ENCODE data around the gene MAPT. TPM values are rescaled to one million over a fixed set of nuclear protein-coding genes. Genes with fewer than 3 reads are reported as not detected.

The MAPT gene
- total RNA-seq, 1 donor from 2014 or later, result 1.1 TPM

DNA sequence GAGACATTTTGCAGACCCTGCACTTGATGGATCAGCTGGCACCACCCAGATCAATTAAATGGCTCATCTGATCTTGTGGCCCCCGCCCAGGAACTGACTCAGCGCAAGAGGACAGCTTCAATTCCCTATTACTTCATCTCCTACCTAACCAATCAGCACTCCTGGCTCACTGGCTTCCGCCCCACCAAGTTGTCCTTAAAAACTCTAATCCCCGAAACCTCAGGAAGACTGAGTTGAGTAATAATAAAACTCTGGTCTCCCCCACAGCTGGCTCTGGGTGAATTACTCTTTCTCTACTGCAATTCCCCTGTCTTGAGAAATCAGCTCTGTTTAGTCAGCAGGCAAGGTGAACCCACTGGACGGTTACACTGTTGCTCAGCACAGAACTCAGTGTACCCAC, 26.1 kb upstream of the MAPT start:
- Mint-ChIP-seq H3K4me1 (ENCODE audit: low read depth) (peaks cover 14% of the 10 kb centered on the region), H3K36me3 (ENCODE audit: low read depth) (no peaks in the 10 kb centered on the region), H3K4me3 (ENCODE audit: low read depth) (no peak overlapping the region), H3K27me3 (ENCODE audit: low read depth) (peaks cover 12% of the 10 kb centered on the region), H3K27ac (no peak overlapping the region), H3K9me3 (no peaks in the 10 kb centered on the region)
- intact Hi-C loops (cut with micrococcal nuclease), result no loop called here
- no peak for DNase-seq (ENCODE audit: low spot score)

DNA sequence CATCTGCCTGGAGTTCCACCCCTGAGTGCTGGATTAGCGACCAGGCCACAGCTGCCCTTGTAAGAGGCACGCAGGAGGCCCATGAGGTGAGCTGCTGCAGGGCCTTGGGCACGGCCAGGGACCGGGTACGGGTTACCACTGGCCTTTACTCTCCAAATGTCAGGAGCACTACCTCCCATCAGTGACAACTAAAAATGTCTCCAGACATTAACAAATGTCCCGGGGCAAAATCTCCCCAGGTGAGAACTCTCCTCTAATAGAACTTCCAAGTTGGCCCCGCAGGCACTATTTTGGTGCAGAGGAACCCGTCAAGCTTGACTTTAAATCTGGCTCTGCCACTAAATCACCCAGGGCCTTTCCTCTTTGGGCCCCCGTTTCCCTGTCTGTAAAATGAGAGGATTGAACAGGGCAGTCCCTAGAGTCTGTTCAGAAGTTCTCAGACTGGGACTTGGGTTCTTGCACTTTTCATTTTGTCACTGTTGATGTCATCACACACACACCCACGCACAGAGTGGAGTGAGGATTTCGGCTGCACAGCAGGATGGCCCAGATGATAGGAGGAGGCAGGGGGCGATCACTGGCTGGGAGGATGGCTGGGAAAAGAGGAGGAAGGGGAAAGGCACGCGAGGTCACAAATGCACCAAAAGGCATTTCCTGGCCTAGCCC, 24.5 kb upstream of the MAPT start:
- Mint-ChIP-seq H3K27me3 (ENCODE audit: low read depth) (peaks cover 9% of the 10 kb centered on the region), H3K36me3 (ENCODE audit: low read depth) (no peaks in the 10 kb centered on the region), H3K4me3 (ENCODE audit: low read depth) (no peak overlapping the region), H3K4me1 (ENCODE audit: low read depth) (peaks cover 19% of the 10 kb centered on the region), H3K27ac (no peak overlapping the region), H3K9me3 (no peaks in the 10 kb centered on the region)
- intact Hi-C loops (cut with micrococcal nuclease), result no loop called here
- no peak for DNase-seq (ENCODE audit: low spot score)

DNA sequence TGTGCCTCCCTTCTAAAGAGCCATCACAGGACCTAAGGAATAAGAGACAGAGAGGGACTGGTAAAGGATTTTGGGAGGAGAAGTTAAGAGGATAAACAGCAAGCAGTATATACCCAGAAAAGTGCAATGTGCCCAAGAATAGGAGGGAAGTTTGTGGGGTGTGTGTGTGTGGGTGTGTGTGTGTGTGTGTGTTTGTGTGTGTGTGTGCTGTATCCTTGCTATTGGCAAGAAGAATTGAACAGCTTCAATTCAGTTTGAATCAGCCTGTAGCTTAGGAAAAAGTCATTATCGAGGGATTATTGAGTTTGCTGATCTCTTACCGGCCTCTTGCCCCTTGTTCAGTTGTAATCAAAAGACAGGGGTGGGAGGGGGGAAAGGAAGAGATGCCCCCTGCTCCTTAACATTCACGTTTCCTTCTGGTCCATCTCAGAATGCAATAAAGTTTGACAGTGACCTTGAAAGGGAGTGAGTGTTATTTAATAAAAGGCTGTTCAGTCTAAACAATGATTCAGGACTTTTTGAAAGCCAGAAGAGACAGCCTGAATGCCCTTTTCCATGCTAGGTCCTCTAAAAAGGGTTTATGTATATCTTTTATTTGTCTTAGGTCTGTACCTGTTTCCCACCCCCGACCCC, 23.9 kb upstream of the MAPT start:
- Mint-ChIP-seq H3K4me1 (ENCODE audit: low read depth) (peaks cover 19% of the 10 kb centered on the region), H3K27ac (no peak overlapping the region), H3K9me3 (no peaks in the 10 kb centered on the region), H3K4me3 (ENCODE audit: low read depth) (no peak overlapping the region), H3K27me3 (ENCODE audit: low read depth) (peaks cover 3% of the 10 kb centered on the region), H3K36me3 (ENCODE audit: low read depth) (no peaks in the 10 kb centered on the region)
- intact Hi-C loops (cut with micrococcal nuclease), result no loop called here
- DNase-seq (ENCODE audit: low spot score), result no peak

DNA sequence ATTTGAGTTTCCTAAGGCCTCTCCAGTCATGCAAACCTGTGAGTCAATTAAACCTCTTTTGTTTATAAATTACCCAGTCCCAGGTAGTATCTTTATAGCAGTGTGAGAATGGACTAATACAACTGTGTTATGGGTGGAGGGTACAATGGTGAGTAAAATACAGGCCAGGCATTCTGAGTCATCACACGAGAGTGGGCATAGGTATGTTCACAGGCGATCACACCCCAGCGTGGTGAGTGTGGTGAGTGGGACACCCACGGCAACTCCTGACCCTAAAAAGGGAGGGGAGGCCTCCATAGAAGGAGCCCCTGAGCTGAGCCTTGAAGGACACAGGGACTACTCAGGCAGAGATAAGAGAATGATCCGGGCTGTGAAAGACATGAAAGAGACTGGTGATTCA, 22.6 kb upstream of the MAPT start:
- intact Hi-C loops (cut with micrococcal nuclease), result no loop called here
- Mint-ChIP-seq H3K27me3 (ENCODE audit: low read depth) (peaks cover 8% of the 10 kb centered on the region), H3K27ac (no peak overlapping the region), H3K36me3 (ENCODE audit: low read depth) (no peaks in the 10 kb centered on the region), H3K4me3 (ENCODE audit: low read depth) (no peak overlapping the region), H3K4me1 (ENCODE audit: low read depth) (peaks cover 19% of the 10 kb centered on the region), H3K9me3 (no peaks in the 10 kb centered on the region)
- no peak for DNase-seq (ENCODE audit: low spot score)

DNA sequence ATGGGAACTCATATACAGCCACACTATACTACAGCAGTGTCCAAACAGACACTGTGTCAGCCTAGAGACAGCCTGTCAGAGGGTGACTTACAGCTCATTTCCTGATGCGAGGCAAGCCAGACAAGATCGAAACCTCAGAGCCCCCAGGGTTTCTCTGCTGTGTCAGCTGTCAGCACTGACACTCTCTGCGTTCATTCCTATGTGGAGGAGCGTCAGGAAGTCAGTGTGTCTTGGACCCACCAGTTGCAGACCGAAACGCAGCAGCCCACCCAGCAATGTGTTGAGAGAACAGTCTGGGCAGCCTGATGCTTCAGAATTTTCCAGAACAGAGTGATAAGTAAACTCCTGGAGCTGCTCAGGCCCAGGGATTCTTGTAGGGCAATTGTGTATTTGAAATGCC, 20.6 kb upstream of the MAPT start:
- peak; percentile 14 for DNase-seq (ENCODE audit: low spot score)
- Mint-ChIP-seq H3K4me1 (ENCODE audit: low read depth) (peaks cover 18% of the 10 kb centered on the region), H3K36me3 (ENCODE audit: low read depth) (no peaks in the 10 kb centered on the region), H3K4me3 (ENCODE audit: low read depth) (peak overlapping the region; percentile 41), H3K27ac (peak overlapping the region; percentile 60), H3K9me3 (no peaks in the 10 kb centered on the region), H3K27me3 (ENCODE audit: low read depth) (peaks cover 16% of the 10 kb centered on the region)
- intact Hi-C loops (cut with micrococcal nuclease), result no loop called here

DNA sequence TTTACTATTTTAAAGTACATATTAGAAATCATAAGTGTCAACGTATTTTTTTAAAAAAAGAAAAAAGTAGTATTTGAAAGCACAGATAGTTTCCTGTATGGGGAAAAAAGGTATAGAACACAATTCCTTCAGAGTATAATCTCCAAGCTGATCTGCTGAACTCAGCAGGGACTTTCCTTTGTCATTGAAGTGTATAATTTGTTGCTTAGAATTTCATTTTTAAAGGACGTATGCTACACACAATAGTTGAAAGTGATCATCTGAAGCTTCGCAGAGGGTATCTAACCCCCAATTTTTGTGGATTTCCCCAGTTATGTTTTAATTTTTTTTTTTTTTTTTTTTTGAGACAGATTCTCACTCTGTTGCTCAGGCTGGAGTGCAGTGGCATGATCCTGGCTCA, 20.2 kb upstream of the MAPT start:
- no peaks in the 10 kb centered on the region for H3K9me3 Mint-ChIP-seq
- H3K27ac Mint-ChIP-seq, result no peak overlapping the region
- intact Hi-C loops (cut with micrococcal nuclease), result no loop called here

DNA sequence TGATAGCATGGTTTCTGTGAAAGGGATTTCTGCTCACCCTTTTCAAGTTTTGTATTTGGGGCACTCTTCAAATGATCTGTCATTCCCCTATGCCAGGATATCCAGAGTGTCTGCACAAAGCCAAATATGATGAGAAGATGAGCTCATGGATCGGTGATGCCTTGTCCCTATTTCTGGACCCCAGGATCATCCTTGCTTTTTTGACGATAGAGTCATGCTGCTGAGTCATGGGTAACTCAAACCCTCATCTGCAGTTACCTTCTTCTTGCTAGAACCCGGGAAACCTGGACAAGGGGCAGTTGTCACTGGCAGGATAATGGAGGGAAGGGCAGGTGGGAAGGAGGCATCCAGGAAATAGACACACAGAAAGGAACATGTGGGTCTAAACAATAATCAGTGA, 17.8 kb upstream of the MAPT start:
- Mint-ChIP-seq H3K4me3 (ENCODE audit: low read depth) (no peak overlapping the region), H3K27ac (no peak overlapping the region), H3K36me3 (ENCODE audit: low read depth) (no peaks in the 10 kb centered on the region), H3K27me3 (ENCODE audit: low read depth) (peaks cover 18% of the 10 kb centered on the region), H3K9me3 (no peaks in the 10 kb centered on the region), H3K4me1 (ENCODE audit: low read depth) (peaks cover 11% of the 10 kb centered on the region)
- intact Hi-C loops (cut with micrococcal nuclease), result no loop called here
- no peak for DNase-seq (ENCODE audit: low spot score)

More for the DNA sequence above, 20.2 kb upstream of the MAPT start:
- DNase-seq (ENCODE audit: low spot score), result no peak
- Mint-ChIP-seq H3K4me3 (ENCODE audit: low read depth) (no peak overlapping the region), H3K4me1 (ENCODE audit: low read depth) (peaks cover 18% of the 10 kb centered on the region), H3K36me3 (ENCODE audit: low read depth) (no peaks in the 10 kb centered on the region), H3K27me3 (ENCODE audit: low read depth) (peaks cover 16% of the 10 kb centered on the region)

DNA sequence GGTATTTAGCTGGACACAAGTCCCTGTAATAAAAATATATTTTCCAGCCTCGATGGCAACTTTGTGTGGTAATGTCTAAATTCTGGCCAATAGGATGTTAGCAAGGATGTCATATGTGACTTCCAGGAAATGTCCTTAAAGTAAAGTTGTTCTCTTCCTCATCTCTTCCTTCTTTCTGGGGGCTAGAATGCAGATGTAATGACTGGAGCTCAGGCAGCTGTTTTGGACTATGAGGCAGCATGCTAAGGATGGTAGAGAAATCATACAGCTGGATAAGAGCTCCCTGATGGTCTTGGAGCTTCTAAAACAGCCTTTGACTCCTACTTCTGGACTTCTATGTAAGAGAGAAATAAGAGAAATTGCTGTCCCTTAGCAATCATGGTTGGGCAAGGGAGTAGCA, 16.9 kb upstream of the MAPT start:
- no peak overlapping the region for H3K4me3 Mint-ChIP-seq (ENCODE audit: low read depth)
- no peaks in the 10 kb centered on the region for H3K9me3 Mint-ChIP-seq
- no peak overlapping the region for H3K27ac Mint-ChIP-seq
- no peaks in the 10 kb centered on the region for H3K36me3 Mint-ChIP-seq (ENCODE audit: low read depth)
- no peak for DNase-seq (ENCODE audit: low spot score)
- peaks cover 18% of the 10 kb centered on the region for H3K27me3 Mint-ChIP-seq (ENCODE audit: low read depth)
- peaks cover 7% of the 10 kb centered on the region for H3K4me1 Mint-ChIP-seq (ENCODE audit: low read depth)
- intact Hi-C loops (cut with micrococcal nuclease), result no loop called here

DNA sequence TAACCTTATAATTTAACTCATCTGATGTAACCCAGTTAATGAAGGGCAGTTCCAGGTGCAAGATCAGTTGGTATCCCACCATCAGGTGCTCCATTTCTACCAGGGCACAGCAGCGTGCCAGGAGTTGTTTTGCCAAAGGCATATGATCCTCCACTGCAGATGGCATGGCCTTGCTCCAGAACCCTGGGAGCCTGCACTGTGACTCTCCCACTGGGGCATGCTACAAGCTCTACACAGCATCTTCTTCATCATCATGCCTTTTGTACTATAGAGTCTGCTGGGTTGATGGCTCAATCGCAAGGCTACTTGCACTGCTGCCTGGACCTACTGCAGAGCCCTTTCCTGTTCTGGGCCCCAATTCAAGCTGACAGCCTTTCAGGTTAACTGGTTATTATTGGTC, 11.3 kb upstream of the MAPT start:
- Mint-ChIP-seq H3K27ac (no peak overlapping the region), H3K4me3 (ENCODE audit: low read depth) (no peak overlapping the region), H3K27me3 (ENCODE audit: low read depth) (peaks cover 2% of the 10 kb centered on the region), H3K4me1 (ENCODE audit: low read depth) (peaks cover 2% of the 10 kb centered on the region), H3K36me3 (ENCODE audit: low read depth) (no peaks in the 10 kb centered on the region), H3K9me3 (no peaks in the 10 kb centered on the region)
- intact Hi-C loops (cut with micrococcal nuclease), result no loop called here
- no peak for DNase-seq (ENCODE audit: low spot score)

DNA sequence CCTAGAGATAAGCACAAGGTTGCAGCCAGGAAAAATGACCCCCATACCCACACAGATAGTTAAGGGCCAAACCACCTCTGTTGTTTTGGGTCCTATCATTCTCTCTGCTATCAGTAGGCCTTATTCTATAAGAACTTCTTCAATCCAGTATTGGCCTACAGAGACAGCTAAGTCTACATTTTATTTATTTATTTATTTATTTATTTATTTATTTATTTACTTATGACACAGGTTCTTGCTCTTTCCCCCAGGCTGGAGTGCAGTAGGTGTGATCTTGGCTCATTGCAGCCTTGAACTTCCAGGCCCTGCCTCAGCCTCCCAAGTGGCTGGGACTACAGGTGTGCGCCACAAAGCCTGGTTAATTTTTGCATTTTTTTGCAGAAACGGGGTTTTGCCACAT, 7.5 kb upstream of the MAPT start:
- intact Hi-C loops (cut with micrococcal nuclease), result no loop called here
- no peak for DNase-seq (ENCODE audit: low spot score)
- no peak overlapping the region for H3K4me3 Mint-ChIP-seq (ENCODE audit: low read depth)
- H3K27me3 Mint-ChIP-seq (ENCODE audit: low read depth), result peaks cover 14% of the 10 kb centered on the region
- no peaks in the 10 kb centered on the region for H3K9me3 Mint-ChIP-seq
- H3K27ac Mint-ChIP-seq, result no peak overlapping the region
- H3K36me3 Mint-ChIP-seq (ENCODE audit: low read depth), result no peaks in the 10 kb centered on the region
- H3K4me1 Mint-ChIP-seq (ENCODE audit: low read depth), result peaks cover 2% of the 10 kb centered on the region

DNA sequence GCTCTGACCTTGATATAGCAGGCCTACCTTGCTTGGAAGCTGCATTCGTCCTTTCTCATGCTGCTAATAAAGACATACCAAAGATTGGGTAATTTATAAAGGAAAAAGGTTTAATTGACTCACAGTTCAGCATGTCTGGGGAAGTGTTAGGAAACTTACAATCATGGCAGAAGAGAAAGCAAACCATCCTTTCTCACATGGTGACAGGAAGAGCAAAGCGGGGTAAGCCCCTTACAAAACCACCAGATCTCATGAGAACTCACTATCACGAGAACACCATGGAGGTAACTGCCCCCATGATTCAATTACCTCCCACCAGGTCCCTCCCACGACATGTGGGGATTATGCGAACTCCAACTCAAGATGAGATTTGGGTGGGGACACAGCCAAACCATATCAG, 6.0 kb upstream of the MAPT start:
- Mint-ChIP-seq H3K36me3 (ENCODE audit: low read depth) (no peaks in the 10 kb centered on the region), H3K9me3 (no peaks in the 10 kb centered on the region), H3K27ac (no peak overlapping the region), H3K4me3 (ENCODE audit: low read depth) (no peak overlapping the region), H3K27me3 (ENCODE audit: low read depth) (peaks cover 21% of the 10 kb centered on the region), H3K4me1 (ENCODE audit: low read depth) (peaks cover 2% of the 10 kb centered on the region)
- DNase-seq (ENCODE audit: low spot score), result no peak
- intact Hi-C loops (cut with micrococcal nuclease), result no loop called here

DNA sequence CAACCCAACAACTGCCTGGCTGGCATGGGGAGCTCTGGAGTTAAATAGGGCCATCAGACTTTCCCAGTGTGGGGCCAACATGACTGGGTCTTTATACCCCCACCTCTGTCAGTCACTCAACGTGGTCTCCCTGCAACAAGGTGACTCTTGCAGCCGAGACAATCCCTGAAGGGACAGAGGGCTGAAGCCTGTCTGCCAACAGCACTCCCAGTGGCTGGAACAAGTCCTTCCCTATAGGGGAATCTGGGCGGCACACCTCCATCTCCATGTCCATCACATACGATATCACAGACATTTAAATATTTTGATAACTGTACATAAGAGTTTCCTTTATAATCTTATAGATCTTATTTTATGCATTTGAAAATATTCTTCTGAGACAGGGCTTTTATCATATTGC, 4.8 kb upstream of the MAPT start:
- Mint-ChIP-seq H3K36me3 (ENCODE audit: low read depth) (no peaks in the 10 kb centered on the region), H3K9me3 (no peaks in the 10 kb centered on the region), H3K4me3 (ENCODE audit: low read depth) (no peak overlapping the region), H3K4me1 (ENCODE audit: low read depth) (peaks cover 4% of the 10 kb centered on the region), H3K27me3 (ENCODE audit: low read depth) (peaks cover 25% of the 10 kb centered on the region), H3K27ac (no peak overlapping the region)
- DNase-seq (ENCODE audit: low spot score), result no peak
- intact Hi-C loops (cut with micrococcal nuclease), result no loop called here

DNA sequence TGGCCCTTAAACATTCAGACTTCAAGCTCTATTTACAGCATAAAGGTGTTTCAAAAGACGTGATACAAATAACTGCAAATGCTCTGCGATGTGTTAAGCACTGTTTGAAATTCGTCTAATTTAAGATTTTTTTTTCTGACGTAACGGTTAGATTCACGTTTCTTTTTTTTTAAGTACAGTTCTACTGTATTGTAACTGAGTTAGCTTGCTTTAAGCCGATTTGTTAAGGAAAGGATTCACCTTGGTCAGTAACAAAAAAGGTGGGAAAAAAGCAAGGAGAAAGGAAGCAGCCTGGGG, 681 bp upstream of the MAPT start:
- Mint-ChIP-seq H3K4me3 (ENCODE audit: low read depth) (peak overlapping the region; percentile 65), H3K27me3 (ENCODE audit: low read depth) (peaks cover 54% of the 10 kb centered on the region), H3K36me3 (ENCODE audit: low read depth) (no peaks in the 10 kb centered on the region), H3K4me1 (ENCODE audit: low read depth) (peaks cover 4% of the 10 kb centered on the region), H3K9me3 (no peaks in the 10 kb centered on the region), H3K27ac (no peak overlapping the region)
- no peak for DNase-seq (ENCODE audit: low spot score)
- intact Hi-C loops (cut with micrococcal nuclease), result no loop called here
